K562 (cell line): ENCODE data around the gene CD164L2. TPM values are rescaled to one million over a fixed set of nuclear protein-coding genes. Genes with fewer than 3 reads are reported as not detected.

ENCODE experiments used
- ATAC-seq: fragments of 200-7000 bp; cut with Tn5 transposase; 3 replicates; pipeline ENCODE4 v1.9.1; 2020; ENCODE audit warnings: moderate library complexity
- BruUV-seq: library from RNA; stranded (reverse); fragments of 400-500 nt; replicated peaks from 2 replicates; lab custom pipeline; 2021; lab: Mats Ljungman, UMichigan
- CTCF ChIA-PET: fragments of 300-600 bp; formaldehyde crosslinking; extraction: SDS; loops from one replicate; lab custom pipeline; 2021; ENCODE audit warnings: low intra/inter-chr PET ratio; lab: Yijun Ruan, JAX
- POLR2A ChIA-PET: fragments of 300-600, 350-650 bp; sonication (Branson Sonifier 250); formaldehyde crosslinking; extraction: SDS; loops from one replicate; lab custom pipeline; 2021; ENCODE audit warnings: antibody characterized with exemption, inconsistent platforms; lab: Yijun Ruan, JAX
- DNase-seq, 4 experiments: peaks; one replicate each; pipeline versions ENCODE4 v3.0.0 to v3.0.0-alpha.2; 2011 to 2018; ENCODE audit warnings: low spot score in 3 of 4, mixed read lengths in 3 of 4; ENCODE audit errors: extremely low read depth in 1 of 4
- FAIRE-seq: peaks from 2 replicates; lab custom pipeline; 2011; peaks lifted over from hg19 to GRCh38; lab: Jason Lieb, UNC
- H2AFZ ChIP-seq: 2 replicates; pipeline ENCODE4 v1.6.0; 2011; ENCODE audit warnings: low read depth, low read length, control low read depth, inconsistent platforms
- H3K27ac ChIP-seq: fragments of 200-600 bp; 3 replicates; pipeline ENCODE4 v1.8.0; 2011; ENCODE audit warnings: low read depth, mild to moderate bottlenecking, control low read depth, inconsistent platforms, low read length, moderate library complexity, mixed read lengths; ENCODE audit errors: extremely low read depth
- H3K27me3 ChIP-seq, 2 experiments: fragments of 300-600 bp in 1 of 2; 2 replicates in 1 of 2; 3 replicates in 1 of 2; pipeline versions ENCODE4 v1.6.0 to v1.8.0; 2011; ENCODE audit warnings: inconsistent platforms in 2 of 2, low read length in 2 of 2, mild to moderate bottlenecking in 1 of 2, mixed read lengths in 1 of 2, moderate library complexity in 1 of 2; ENCODE audit not compliant: control insufficient read depth in 2 of 2, insufficient read depth in 2 of 2
- H3K36me3 ChIP-seq: fragments of 300-600 bp; 3 replicates; pipeline ENCODE4 v1.8.0; 2011; ENCODE audit warnings: mild to moderate bottlenecking, low read length, inconsistent platforms; ENCODE audit not compliant: control insufficient read depth, insufficient read depth
- H3K4me1 ChIP-seq, 2 experiments: fragments of 200-600 bp in 1 of 2; replicated peaks in 1 of 2; 2 replicates in 1 of 2; 3 replicates in 1 of 2; pipeline versions ENCODE4 v1.5.1 to v1.8.0; 2011; ENCODE audit warnings: inconsistent platforms in 2 of 2, low read length in 2 of 2, mild to moderate bottlenecking in 1 of 2, mixed read lengths in 1 of 2, moderate library complexity in 1 of 2; ENCODE audit not compliant: control insufficient read depth in 2 of 2, insufficient read depth in 2 of 2
- H3K4me2 ChIP-seq: 2 replicates; pipeline ENCODE4 v1.6.1; 2011; ENCODE audit warnings: low read length, control low read depth, inconsistent platforms, mixed read lengths; ENCODE audit not compliant: insufficient read depth
- H3K4me3 ChIP-seq: fragments of 200-600 bp; sonication (generic), shearing (Covaris generic); 2 replicates; pipeline ENCODE4 v1.5.1; 2016; ENCODE audit warnings: control low read depth, inconsistent platforms
- H3K79me2 ChIP-seq: fragments of 200-600 bp; 3 replicates; pipeline ENCODE4 v1.8.0; 2011; ENCODE audit warnings: low read length, inconsistent platforms; ENCODE audit not compliant: control insufficient read depth, insufficient read depth
- H3K9ac ChIP-seq, 2 experiments: 2 replicates each; pipeline versions ENCODE4 v1.6.0 to v1.6.1; 2011; ENCODE audit warnings: low read depth in 2 of 2, low read length in 2 of 2, control low read depth in 1 of 2, inconsistent platforms in 1 of 2, mild to moderate bottlenecking in 1 of 2, mixed read lengths in 1 of 2; ENCODE audit not compliant: insufficient read depth in 1 of 2
- H3K9me1 ChIP-seq: one replicate; pipeline ENCODE4 v1.6.0; 2011; ENCODE audit warnings: inconsistent platforms, mild to moderate bottlenecking, low read length, moderate library complexity; ENCODE audit not compliant: control insufficient read depth, insufficient read depth
- H3K9me3 ChIP-seq: replicated peaks from 2 replicates; pipeline ENCODE4 v1.5.1; 2011; ENCODE audit warnings: low read depth, low read length, inconsistent platforms; ENCODE audit not compliant: control insufficient read depth, insufficient read depth
- H4K20me1 ChIP-seq: replicated peaks from 2 replicates; pipeline ENCODE4 v1.6.1; 2011; ENCODE audit warnings: low read length, inconsistent platforms, mixed read lengths; ENCODE audit not compliant: control insufficient read depth, insufficient read depth
- ASH1L ChIP-seq: fragments of 450-650 bp; IDR thresholded peaks from 2 replicates; pipeline ENCODE4 v1.6.1; 2018; ENCODE audit warnings: borderline replicate concordance, mild to moderate bottlenecking, low read depth; ENCODE audit not compliant: partially characterized antibody
- HNRNPK ChIP-seq: fragments of 200-400 bp; formaldehyde crosslinking; IDR thresholded peaks from one replicate; pipeline ENCODE4 v1.6.1; 2018; ENCODE audit warnings: mild to moderate bottlenecking, low read depth, low read length; ENCODE audit not compliant: poor library complexity, severe bottlenecking
- MED1 ChIP-seq: sonication (generic); formaldehyde crosslinking; IDR thresholded peaks from 2 replicates; pipeline ENCODE4 v1.8.1; 2023; ENCODE audit warnings: missing genetic modification reagents, borderline replicate concordance
- MLX ChIP-seq, 2 experiments: fragments of 450-650 bp in 1 of 2; sonication (generic) in 1 of 2; formaldehyde crosslinking; conservative IDR thresholded peaks; 2 replicates each; pipeline versions ENCODE4 v1.4.0 to v1.8.1; 2020 to 2022; ENCODE audit warnings: mild to moderate bottlenecking in 1 of 2, missing genetic modification reagents in 1 of 2
- NFXL1 ChIP-seq: fragments of 450-650 bp; formaldehyde crosslinking; IDR thresholded peaks from 2 replicates; pipeline ENCODE4 v1.4.0; 2021; ENCODE audit warnings: mild to moderate bottlenecking
- NR2C2 ChIP-seq, 2 experiments: fragments of 200-800 bp in 1 of 2; sonication (Bioruptor generic) in 1 of 2; sonication (generic) in 1 of 2; formaldehyde crosslinking in 1 of 2; IDR thresholded peaks; 2 replicates each; pipeline versions ENCODE4 v1.6.1 to v1.8.0; 2016 to 2022; ENCODE audit warnings: mild to moderate bottlenecking in 1 of 2, missing compliant biosample characterization in 1 of 2, missing genetic modification characterization in 1 of 2, missing genetic modification reagents in 1 of 2
- STAT5A ChIP-seq: IDR thresholded peaks from 2 replicates; pipeline ENCODE4 v1.6.1; 2012; ENCODE audit warnings: low read length, inconsistent platforms, borderline replicate concordance
- XRCC3 ChIP-seq: fragments of 450-650 bp; IDR thresholded peaks from 2 replicates; pipeline ENCODE4 v1.6.1; 2017; ENCODE audit warnings: mild to moderate bottlenecking, moderate library complexity
- ZKSCAN8 ChIP-seq: fragments of 200-800 bp; sonication (Bioruptor generic); IDR thresholded peaks from 2 replicates; pipeline ENCODE4 v1.6.1; 2016; ENCODE audit warnings: missing genetic modification characterization, missing compliant biosample characterization
- ZNF212 ChIP-seq: fragments of 450-650 bp; formaldehyde crosslinking; IDR thresholded peaks from 2 replicates; pipeline ENCODE4 v1.4.0; 2020; ENCODE audit warnings: mild to moderate bottlenecking
- ZNF224 ChIP-seq: sonication (generic); formaldehyde crosslinking; IDR thresholded peaks from 2 replicates; pipeline ENCODE4 v1.8.0; 2022; ENCODE audit warnings: mild to moderate bottlenecking, missing genetic modification reagents
- ZNF239 ChIP-seq: fragments of 250-450 bp; sonication (Bioruptor Pico); IDR thresholded peaks from 2 replicates; pipeline ENCODE4 v1.4.0; 2020; ENCODE audit warnings: mild to moderate bottlenecking
- ZNF407 ChIP-seq: fragments of 450-650 bp; IDR thresholded peaks from 2 replicates; pipeline ENCODE4 v1.6.1; 2016; ENCODE audit warnings: low read depth
- ZNF766 ChIP-seq: fragments of 200-800 bp; sonication (Bioruptor generic); conservative IDR thresholded peaks from 2 replicates; pipeline ENCODE4 v1.6.1; 2016; ENCODE audit warnings: missing genetic modification characterization, missing compliant biosample characterization
- WGBS: fragments of 100-300 bp; shearing (Covaris generic); methylation state at CpG from one replicate; pipeline ENCODE4 v1.1.6; 2016; ENCODE audit warnings: low coverage, mixed read lengths; ENCODE audit not compliant: insufficient coverage; ENCODE audit errors: missing lambda C conversion rate; 5-methylcytosine and 5-hydroxymethylcytosine counted together
- in situ Hi-C: fragments of 300-500 bp; cut with MboI; formaldehyde crosslinking; loops from 4 replicates; pipeline ENCODE4 v1.15.0; 2018; ENCODE audit warnings: inconsistent platforms, mixed read lengths
- intact Hi-C: fragments of 100-400 bp; cut with micrococcal nuclease; formaldehyde crosslinking; loops from 2 replicates; pipeline ENCODE4 v1.14.2; 2022
- polyA plus RNA-seq, 8 experiments: library from polyadenylated mRNA; depleted of rRNA in 4 of 8; stranded (reverse) in 5 of 8; unstranded in 3 of 8; fragments of >200 nt; fragmentation: Nextera tagmentation in 2 of 8; fragmentation: Illumina TruSeq in 1 of 8; extraction: Ambion mirVana in 2 of 8; extraction: Trizol in 1 of 8; gene quantifications; 2 replicates each; pipeline versions ENCODE4 v1.2.1 to v1.2.3, GENCODE V29; 2011 to 2014; ENCODE audit warnings: inconsistent platforms in 1 of 8, missing spikeins in 1 of 8
- total RNA-seq, 7 experiments: library from RNA; depleted of rRNA in 6 of 7; stranded (reverse); fragments of >200 nt in 6 of 7; fragmentation: Illumina TruSeq in 2 of 7; extraction: Trizol in 2 of 7; gene quantifications; 2 replicates each; pipeline versions ENCODE4 v1.2.1 to v1.2.3, GENCODE V29; 2011 to 2021; ENCODE audit warnings: low replicate concordance in 1 of 7

CD164L2 gene
- total and polyA plus RNA-seq, 9 of the 15 experiments (the other 6 are each of a cell fraction or from before 2014, with no cell fraction given): 0.08 to 0.92 (median 0.38) TPM; not detected in 1

GRCh38 chr1:27427329-27427728 lies 44.2 kb upstream of the CD164L2 start:
- no TSS peak for BruUV-seq
- no peak overlapping the region for H3K4me2 ChIP-seq
- WGBS: 78% methylated on average over 2 of the region's 2 CpGs
- H3K79me2 ChIP-seq: peaks cover 87% of the 10 kb centered on the region
- CTCF ChIA-PET: no interaction called here
- intact Hi-C loops: loop anchor here (5.0 kb wide), 1 partner anchor 60 kb away; no protein-coding TSS in a partner anchor
- DNase-seq (no peak), ATAC-seq (no peak), FAIRE-seq (no peak)
- H3K4me1 ChIP-seq: peaks cover 18 to 52% of the 10 kb centered on the region in 2 experiments
- POLR2A ChIA-PET: interaction anchor here (0.5 to 3.4 kb wide), 6 partner anchors 10 to 177 kb away, joined by 3 to 17 read pairs (median 4); partner anchors contain the start of gene AHDC1
- no peaks in the 10 kb centered on the region for H3K9me3 ChIP-seq
- no peaks in the 10 kb centered on the region for H3K27me3 ChIP-seq
- H3K4me3 ChIP-seq: no peak overlapping the region
- H3K9ac ChIP-seq: peak overlapping the region; percentile 29 to 42; a peak in 2 of 4 replicates
- no peak overlapping the region for H2AFZ ChIP-seq
- in situ Hi-C loops: loop anchor here (10.0 kb wide), 1 partner anchor 177 kb away; the partner anchor contains the start of gene AHDC1
- peaks cover 52% of the 10 kb centered on the region for H3K36me3 ChIP-seq
- peaks cover 5% of the 10 kb centered on the region; the same call in 1 of the 2 replicates for H4K20me1 ChIP-seq
- H3K9me1 ChIP-seq: peaks cover 9% of the 10 kb centered on the region
- peak overlapping the region; percentile 81 for H3K27ac ChIP-seq
- TF ChIP-seq ASH1L (no peak), ZKSCAN8 (no peak), ZNF239 (CRISPR knock-in tag) (no peak), HNRNPK (no peak), MED1 (CRISPR knock-in tag) (no peak), ZNF407 (no peak), ZNF766 (no peak), ZNF212 (CRISPR knock-in tag) (no peak), MLX (CRISPR knock-in tag; conservative IDR thresholded peaks at IDR 0.05) (no peak), NR2C2 (CRISPR knock-in tag; IDR thresholded peaks at IDR 0.05) (no peak), NR2C2 (tag; IDR thresholded peaks at IDR 0.05) (no peak), NFXL1 (CRISPR knock-in tag) (no peak), STAT5A (no peak), XRCC3 (no peak), ZNF224 (CRISPR knock-in tag) (no peak)
